ENCODE measurements around the gene TACR1. TPM values are rescaled to one million over a fixed set of nuclear protein-coding genes. Genes with fewer than 3 reads are reported as not detected.
A peak's percentile ranks its signal among the peaks of the same experiment; 100 is the strongest.

Gene TACR1
- total and polyA plus RNA-seq, 2 of the 4 experiments (the other 2 are of a cell fraction): under 0.01 to 0.09 TPM

GRCh38 chr2:75012080-75012479, 187.2 kb downstream of the TACR1 start:
- Histone ChIP-seq H3K56ac (ENCODE audit: extremely low read depth, insufficient read depth, low read length) (no peak overlapping the region), H3K4me2 (ENCODE audit: low read depth, low read length) (peak overlapping the region; percentile 78; the same call in 1 of the 2 replicates), H3K14ac (replicated peaks; ENCODE audit: low read depth, low read length) (peak overlapping the region; percentile 33; the same call in 1 of the 2 replicates), H3K4ac (ENCODE audit: low read depth, low read length) (peak overlapping the region; percentile 73), H3K9me1 (ENCODE audit: insufficient read depth, low read length) (0 out of 2 replicates have a peak, but pooled peaks cover 5% of the 10 kb centered on the region), H2BK120ac (ENCODE audit: low read depth, low read length) (peak overlapping the region; percentile 63), H4K20me1 (ENCODE audit: insufficient read depth, low read length) (no peaks in the 10 kb centered on the region), H4K91ac (ENCODE audit: insufficient read depth, low read depth, low read length) (peak overlapping the region; percentile 40), H2AK5ac (ENCODE audit: low read depth, low read length) (peak overlapping the region; percentile 68; the same call in 1 of the 2 replicates), H2BK15ac (ENCODE audit: low read depth, low read length) (peak overlapping the region; percentile 51; the same call in 2 of the 3 replicates), H3K23ac (ENCODE audit: low read depth, low read length) (no peak overlapping the region), H3K27me3 (ENCODE audit: control insufficient read depth, insufficient read depth, low read length) (no peaks in the 10 kb centered on the region), H3K9me3 (ENCODE audit: control insufficient read depth, insufficient read depth, low read length) (no peaks in the 10 kb centered on the region), H4K8ac (ENCODE audit: low read depth in 2 of 2, low read length in 2 of 2) (peak overlapping the region; percentile 52; a peak in 1 of 4 replicates), H2AK9ac (replicated peaks; ENCODE audit: low read depth, low read length, poor library complexity) (peak overlapping the region; percentile 44), H3K79me1 (ENCODE audit: low read depth in 1 of 2, low read length in 2 of 2) (no peaks in the 10 kb centered on the region), H2AFZ (replicated peaks; ENCODE audit: low read length, poor library complexity) (no peak overlapping the region), H3K36me3 (ENCODE audit: control insufficient read depth, insufficient read depth, low read length) (no peaks in the 10 kb centered on the region), H3K4me1 (ENCODE audit: control insufficient read depth, insufficient read depth, low read length) (peaks cover 4% of the 10 kb centered on the region; the same call in 1 of the 2 replicates), H3K9ac (ENCODE audit: low read depth, low read length) (no peak overlapping the region), H2BK5ac (ENCODE audit: low read depth, low read length, poor library complexity, severe bottlenecking) (peak overlapping the region; percentile 31), H3K4me3 (ENCODE audit: insufficient read depth, low read depth, low read length) (no peak overlapping the region), H3K18ac (ENCODE audit: low read depth, low read length) (peak overlapping the region; percentile 27; the same call in 1 of the 2 replicates), H2BK20ac (ENCODE audit: low read depth, low read length) (peak overlapping the region; percentile 79), H4K5ac (ENCODE audit: low read depth, low read length) (peak overlapping the region; percentile 21; the same call in 1 of the 2 replicates), H3K27ac (ENCODE audit: insufficient read depth, low read length) (no peak overlapping the region)
- CTCF ChIA-PET: interaction anchor here (0.9 kb wide), 1 partner anchor 33 kb away, joined by 3 read pairs; no protein-coding TSS in a partner anchor
- no TSS peak for BruUV-seq (replicated peaks)
- in situ Hi-C loops (cut with MboI; ENCODE audit: low sequenced_read_pairs) (no loop called here), dilution Hi-C loops (cut with HindIII; ENCODE audit: low sequenced_read_pairs, unreplicated experiment) (no loop called here), intact Hi-C loops (cut with micrococcal nuclease) (no loop called here)
- no peak for TF ChIP-seq RCOR1 (IDR thresholded peaks at IDR 0.05; ENCODE audit: insufficient replicate concordance, low read length)
- POLR2A ChIA-PET (ENCODE audit: unreplicated experiment): interaction anchor here (0.6 kb wide), 1 partner anchor 396 kb away, joined by 4 read pairs; no protein-coding TSS in a partner anchor
- no CpG with 5 or more reads among the region's 8 CpGs for WGBS, 2 experiments (ENCODE audit: extremely low coverage in 2 of 2, insufficient read length in 1 of 2)
- ATAC-seq (ENCODE audit: low read depth) (peak; percentile 78), DNase-seq (peak; percentile 22)
